ENCODE results near the gene CHEK1.
A peak's percentile ranks its signal among the peaks of the same experiment; 100 is the strongest.

Gene CHEK1

DNA sequence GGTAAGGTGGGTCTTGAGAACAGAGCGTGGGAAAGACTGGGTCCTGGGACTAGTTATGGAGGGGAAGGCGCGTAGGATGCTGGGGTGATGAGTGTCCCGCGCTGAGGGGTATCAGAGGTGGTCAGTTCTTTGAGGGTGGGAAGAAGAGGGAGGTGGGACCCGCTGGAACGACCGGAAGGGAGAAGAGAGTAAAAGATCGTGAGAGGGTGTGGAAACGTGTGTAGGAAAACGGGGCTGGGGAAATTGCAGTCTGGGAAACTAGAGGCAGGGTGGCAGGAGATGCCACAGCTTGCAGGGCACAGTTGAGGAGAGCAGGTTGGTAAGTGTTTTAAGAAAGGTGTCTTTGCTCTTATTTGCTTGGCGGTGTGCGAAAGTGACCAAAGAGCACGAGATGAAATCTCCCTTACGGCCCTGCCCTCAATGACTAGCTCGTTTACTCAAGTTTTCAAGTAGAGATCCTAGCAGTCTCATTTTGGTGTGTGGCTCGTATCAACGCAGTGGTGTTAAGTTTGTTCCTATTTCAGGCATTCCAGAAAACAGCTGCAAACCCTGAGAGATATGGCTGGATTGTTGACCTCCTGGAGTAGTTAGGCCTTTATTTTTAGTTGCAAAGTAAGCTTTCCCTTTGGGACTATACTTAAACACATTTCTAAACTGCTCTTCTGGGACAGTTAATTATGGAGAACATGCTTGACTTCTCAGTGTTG lies 31.7 kb upstream of the CHEK1 start:
- H2BK5ac ChIP-seq (ENCODE audit: low read length), result peak overlapping the region; percentile 25
- peak overlapping the region; percentile 94 for H3K56ac ChIP-seq (ENCODE audit: low read length)
- peak overlapping the region; percentile 39 for H3K4me2 ChIP-seq (ENCODE audit: low read length)
- H4K8ac ChIP-seq (ENCODE audit: low read depth, low read length), result no peak overlapping the region
- no peak overlapping the region for H2BK120ac ChIP-seq (ENCODE audit: low read depth, low read length)
- no peak overlapping the region for H3K23ac ChIP-seq (ENCODE audit: low read length)
- peaks cover 6% of the 10 kb centered on the region for H3K79me1 ChIP-seq (ENCODE audit: low read length)
- no peaks in the 10 kb centered on the region for H3K36me3 ChIP-seq (ENCODE audit: control insufficient read depth, insufficient read depth, low read length)
- H3K27ac ChIP-seq (ENCODE audit: low read depth, low read length), result peak overlapping the region; percentile 47
- no peaks in the 10 kb centered on the region for H3K27me3 ChIP-seq (ENCODE audit: insufficient read depth, low read length, poor library complexity)
- H3K4me3 ChIP-seq (ENCODE audit: low read length), result peak overlapping the region; percentile 86
- peaks cover 28% of the 10 kb centered on the region for H3K79me2 ChIP-seq (ENCODE audit: control insufficient read depth, insufficient read depth, low read length)
- peaks cover 2% of the 10 kb centered on the region for H3K4me1 ChIP-seq (ENCODE audit: control insufficient read depth, low read depth, low read length)
- no CpG with 5 or more reads among the region's 18 CpGs for WGBS (ENCODE audit: extremely low coverage, insufficient coverage, low lambda C conversion rate)
- H3K18ac ChIP-seq (ENCODE audit: low read length), result peak overlapping the region; percentile 30
- no peak overlapping the region for H3K4ac ChIP-seq (ENCODE audit: low read depth, low read length)
- no peak overlapping the region for H4K5ac ChIP-seq (ENCODE audit: low read length)
- no peak overlapping the region for H2AK5ac ChIP-seq (ENCODE audit: low read length)
- peak overlapping the region; percentile 90 for H3K9ac ChIP-seq (ENCODE audit: low read length)
- DNase-seq, result no peak
- no peak overlapping the region for H2BK15ac ChIP-seq (replicated peaks; ENCODE audit: low read depth)

DNA sequence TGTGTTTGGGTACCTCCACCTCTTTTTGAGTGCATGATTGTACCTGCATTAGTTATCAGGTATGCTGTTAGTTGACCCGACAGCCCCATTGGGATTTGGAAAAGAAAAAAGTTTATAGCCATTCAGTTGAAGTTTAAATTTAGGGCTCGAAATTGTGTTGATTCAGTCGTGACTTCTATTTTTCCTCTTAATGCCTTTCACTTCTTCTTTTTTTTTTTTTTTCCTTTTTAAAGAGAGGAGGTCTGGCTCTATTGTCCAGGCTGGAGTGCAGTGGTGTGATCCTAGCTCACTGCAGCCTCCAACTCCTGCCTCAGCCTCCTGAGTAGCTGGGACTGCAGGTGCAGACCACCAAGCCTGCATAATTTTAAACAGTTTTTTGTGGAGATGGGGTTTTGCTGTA lies 30.0 kb upstream of the CHEK1 start:
- H3K23ac ChIP-seq (ENCODE audit: low read length), result no peak overlapping the region
- H3K18ac ChIP-seq (ENCODE audit: low read length), result no peak overlapping the region
- H3K4me3 ChIP-seq (ENCODE audit: low read length), result no peak overlapping the region
- H2BK5ac ChIP-seq (ENCODE audit: low read length), result no peak overlapping the region
- no peak overlapping the region for H2BK120ac ChIP-seq (ENCODE audit: low read depth, low read length)
- peaks cover 28% of the 10 kb centered on the region for H3K79me2 ChIP-seq (ENCODE audit: control insufficient read depth, insufficient read depth, low read length)
- no peaks in the 10 kb centered on the region for H3K27me3 ChIP-seq (ENCODE audit: insufficient read depth, low read length, poor library complexity)
- no peak overlapping the region for H4K5ac ChIP-seq (ENCODE audit: low read length)
- no peak overlapping the region for H3K4me2 ChIP-seq (ENCODE audit: low read length)
- peaks cover 6% of the 10 kb centered on the region for H3K79me1 ChIP-seq (ENCODE audit: low read length)
- H4K8ac ChIP-seq (ENCODE audit: low read depth, low read length), result no peak overlapping the region
- peaks cover 2% of the 10 kb centered on the region for H3K4me1 ChIP-seq (ENCODE audit: control insufficient read depth, low read depth, low read length)
- DNase-seq, result no peak
- H3K27ac ChIP-seq (ENCODE audit: low read depth, low read length), result no peak overlapping the region
- no peak overlapping the region for H3K4ac ChIP-seq (ENCODE audit: low read depth, low read length)
- peaks cover 3% of the 10 kb centered on the region for H3K36me3 ChIP-seq (ENCODE audit: control insufficient read depth, insufficient read depth, low read length)
- H2AK5ac ChIP-seq (ENCODE audit: low read length), result no peak overlapping the region
- H3K56ac ChIP-seq (ENCODE audit: low read length), result no peak overlapping the region
- no CpG with 5 or more reads among the region's 3 CpGs for WGBS (ENCODE audit: extremely low coverage, insufficient coverage, low lambda C conversion rate)
- H2BK15ac ChIP-seq (replicated peaks; ENCODE audit: low read depth), result no peak overlapping the region
- no peak overlapping the region for H3K9ac ChIP-seq (ENCODE audit: low read length)

DNA sequence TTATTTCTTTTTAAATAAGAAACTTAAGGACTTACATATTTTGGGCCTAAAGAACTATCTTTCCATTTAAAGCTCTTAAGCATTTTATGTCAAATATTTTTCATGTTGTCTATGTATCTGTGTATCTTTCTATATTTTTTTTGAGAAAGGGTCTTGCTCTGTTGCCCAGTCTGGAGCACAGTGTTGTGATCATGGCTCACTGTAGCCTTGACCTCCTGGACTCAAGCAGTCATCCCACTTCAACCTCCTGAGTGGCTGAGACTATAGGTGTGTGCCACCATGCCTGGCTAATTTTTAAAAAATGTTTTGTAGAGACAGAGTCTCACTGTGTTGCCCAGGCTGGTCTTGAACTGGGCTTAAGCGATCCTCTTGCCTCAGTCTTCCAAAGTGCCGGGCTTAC lies 24.3 kb upstream of the CHEK1 start:
- Histone ChIP-seq H3K27me3 (ENCODE audit: insufficient read depth, low read length, poor library complexity) (no peaks in the 10 kb centered on the region), H3K23ac (ENCODE audit: low read length) (no peak overlapping the region), H4K5ac (ENCODE audit: low read length) (no peak overlapping the region), H3K9ac (ENCODE audit: low read length) (no peak overlapping the region), H3K27ac (ENCODE audit: low read depth, low read length) (no peak overlapping the region), H2AK5ac (ENCODE audit: low read length) (no peak overlapping the region), H3K4me2 (ENCODE audit: low read length) (no peak overlapping the region), H3K79me2 (ENCODE audit: control insufficient read depth, insufficient read depth, low read length) (peaks cover 4% of the 10 kb centered on the region), H4K8ac (ENCODE audit: low read depth, low read length) (no peak overlapping the region), H2BK120ac (ENCODE audit: low read depth, low read length) (no peak overlapping the region), H3K56ac (ENCODE audit: low read length) (no peak overlapping the region), H3K18ac (ENCODE audit: low read length) (no peak overlapping the region), H2BK15ac (replicated peaks; ENCODE audit: low read depth) (no peak overlapping the region), H3K79me1 (ENCODE audit: low read length) (no peaks in the 10 kb centered on the region), H3K4me1 (ENCODE audit: control insufficient read depth, low read depth, low read length) (no peaks in the 10 kb centered on the region), H2BK5ac (ENCODE audit: low read length) (no peak overlapping the region), H3K36me3 (ENCODE audit: control insufficient read depth, insufficient read depth, low read length) (peaks cover 10% of the 10 kb centered on the region), H3K4ac (ENCODE audit: low read depth, low read length) (no peak overlapping the region), H3K4me3 (ENCODE audit: low read length) (no peak overlapping the region)
- DNase-seq, result no peak
- WGBS (ENCODE audit: extremely low coverage, insufficient coverage, low lambda C conversion rate), result no CpG with 5 or more reads among the region's 2 CpGs

DNA sequence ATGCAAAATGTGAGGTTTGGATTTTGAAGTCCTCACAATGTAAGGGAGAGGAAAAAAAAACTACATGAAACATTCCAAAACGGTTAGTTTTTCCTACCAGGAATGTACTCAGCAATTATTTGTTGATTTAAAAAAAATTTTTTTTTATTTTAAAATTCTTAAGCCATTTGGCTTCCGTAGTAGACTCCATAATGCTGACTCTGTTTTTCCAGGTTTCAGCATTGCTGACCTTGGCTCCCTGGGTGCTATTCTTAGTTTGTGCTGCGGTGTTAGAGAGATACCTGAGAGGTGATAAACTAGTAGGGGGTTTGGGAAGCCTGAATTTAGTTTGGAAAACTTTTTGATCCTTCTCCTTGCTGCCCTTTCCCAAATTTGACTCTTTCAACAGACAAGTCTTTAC lies 21.8 kb upstream of the CHEK1 start:
- no peak overlapping the region for H2BK5ac ChIP-seq (ENCODE audit: low read length)
- no peak overlapping the region for H2AK5ac ChIP-seq (ENCODE audit: low read length)
- no peak overlapping the region for H3K18ac ChIP-seq (ENCODE audit: low read length)
- H3K27ac ChIP-seq (ENCODE audit: low read depth, low read length), result no peak overlapping the region
- H3K23ac ChIP-seq (ENCODE audit: low read length), result no peak overlapping the region
- H3K79me1 ChIP-seq (ENCODE audit: low read length), result no peaks in the 10 kb centered on the region
- no peak for DNase-seq
- no peak overlapping the region for H4K8ac ChIP-seq (ENCODE audit: low read depth, low read length)
- peaks cover 14% of the 10 kb centered on the region for H3K36me3 ChIP-seq (ENCODE audit: control insufficient read depth, insufficient read depth, low read length)
- no peak overlapping the region for H2BK120ac ChIP-seq (ENCODE audit: low read depth, low read length)
- no peak overlapping the region for H3K4me3 ChIP-seq (ENCODE audit: low read length)
- no peak overlapping the region for H3K4me2 ChIP-seq (ENCODE audit: low read length)
- no peaks in the 10 kb centered on the region for H3K79me2 ChIP-seq (ENCODE audit: control insufficient read depth, insufficient read depth, low read length)
- no CpG with 5 or more reads among the region's 3 CpGs for WGBS (ENCODE audit: extremely low coverage, insufficient coverage, low lambda C conversion rate)
- H2BK15ac ChIP-seq (replicated peaks; ENCODE audit: low read depth), result no peak overlapping the region
- H3K56ac ChIP-seq (ENCODE audit: low read length), result no peak overlapping the region
- H3K9ac ChIP-seq (ENCODE audit: low read length), result no peak overlapping the region
- no peak overlapping the region for H3K4ac ChIP-seq (ENCODE audit: low read depth, low read length)
- no peaks in the 10 kb centered on the region for H3K4me1 ChIP-seq (ENCODE audit: control insufficient read depth, low read depth, low read length)
- H4K5ac ChIP-seq (ENCODE audit: low read length), result no peak overlapping the region
- H3K27me3 ChIP-seq (ENCODE audit: insufficient read depth, low read length, poor library complexity), result no peaks in the 10 kb centered on the region

DNA sequence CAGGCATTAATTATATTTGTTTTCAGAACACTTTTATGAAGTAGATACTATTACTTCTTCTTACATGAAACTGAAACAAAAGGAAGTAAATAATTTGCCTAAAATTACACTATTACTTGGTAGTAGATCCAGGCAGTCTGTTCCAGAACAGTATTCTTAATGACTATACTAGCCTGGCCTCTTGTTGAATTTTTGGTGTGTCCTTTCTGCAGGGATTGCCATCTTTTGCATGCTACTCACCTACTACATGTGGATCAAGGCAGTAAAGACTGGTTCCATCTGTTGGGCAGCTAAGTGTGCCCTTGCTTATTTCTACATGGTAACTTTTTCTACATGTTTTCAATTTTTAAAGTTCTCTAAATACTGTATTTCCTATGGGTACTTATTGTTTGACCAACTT lies 19.5 kb upstream of the CHEK1 start:
- DNase-seq, result no peak
- no peak overlapping the region for H3K27ac ChIP-seq (ENCODE audit: low read depth, low read length)
- H3K4me1 ChIP-seq (ENCODE audit: control insufficient read depth, low read depth, low read length), result no peaks in the 10 kb centered on the region
- no peaks in the 10 kb centered on the region for H3K79me2 ChIP-seq (ENCODE audit: control insufficient read depth, insufficient read depth, low read length)
- no peak overlapping the region for H3K4me2 ChIP-seq (ENCODE audit: low read length)
- no peaks in the 10 kb centered on the region for H3K79me1 ChIP-seq (ENCODE audit: low read length)
- no peak overlapping the region for H3K4me3 ChIP-seq (ENCODE audit: low read length)
- H3K23ac ChIP-seq (ENCODE audit: low read length), result no peak overlapping the region
- H3K4ac ChIP-seq (ENCODE audit: low read depth, low read length), result no peak overlapping the region
- H3K56ac ChIP-seq (ENCODE audit: low read length), result no peak overlapping the region
- no peak overlapping the region for H3K9ac ChIP-seq (ENCODE audit: low read length)
- no peak overlapping the region for H4K5ac ChIP-seq (ENCODE audit: low read length)
- peaks cover 15% of the 10 kb centered on the region for H3K36me3 ChIP-seq (ENCODE audit: control insufficient read depth, insufficient read depth, low read length)
- no peak overlapping the region for H2BK5ac ChIP-seq (ENCODE audit: low read length)
- no peak overlapping the region for H2AK5ac ChIP-seq (ENCODE audit: low read length)
- H3K27me3 ChIP-seq (ENCODE audit: insufficient read depth, low read length, poor library complexity), result no peaks in the 10 kb centered on the region
- no peak overlapping the region for H2BK15ac ChIP-seq (replicated peaks; ENCODE audit: low read depth)
- no peak overlapping the region for H3K18ac ChIP-seq (ENCODE audit: low read length)
- no peak overlapping the region for H2BK120ac ChIP-seq (ENCODE audit: low read depth, low read length)
- no peak overlapping the region for H4K8ac ChIP-seq (ENCODE audit: low read depth, low read length)

DNA sequence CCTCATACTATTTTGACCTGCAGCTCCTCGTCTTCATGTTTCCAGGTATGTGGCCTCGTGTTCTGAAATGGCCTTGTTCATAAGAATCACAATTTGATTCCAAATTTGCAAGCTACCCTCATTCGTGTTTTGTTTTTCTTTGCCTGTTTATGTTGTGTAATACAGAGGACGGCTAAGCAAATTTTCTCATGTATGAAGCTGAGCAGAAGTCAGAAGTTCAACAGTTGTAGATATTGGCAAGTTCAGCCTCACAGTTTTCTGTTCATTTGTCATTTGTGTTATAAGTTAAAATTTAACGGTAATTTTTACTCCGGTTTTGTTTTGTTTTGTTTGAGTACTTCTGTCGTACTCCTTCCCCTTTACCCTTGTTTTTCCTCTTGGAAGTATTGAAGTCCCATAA lies 15.4 kb upstream of the CHEK1 start:
- Histone ChIP-seq H4K8ac (ENCODE audit: low read depth, low read length) (no peak overlapping the region), H3K79me1 (ENCODE audit: low read length) (peaks cover 1% of the 10 kb centered on the region), H3K36me3 (ENCODE audit: control insufficient read depth, insufficient read depth, low read length) (peaks cover 17% of the 10 kb centered on the region), H3K79me2 (ENCODE audit: control insufficient read depth, insufficient read depth, low read length) (no peaks in the 10 kb centered on the region), H2BK120ac (ENCODE audit: low read depth, low read length) (no peak overlapping the region), H3K4me1 (ENCODE audit: control insufficient read depth, low read depth, low read length) (no peaks in the 10 kb centered on the region), H3K18ac (ENCODE audit: low read length) (no peak overlapping the region), H2BK5ac (ENCODE audit: low read length) (no peak overlapping the region), H3K56ac (ENCODE audit: low read length) (no peak overlapping the region), H3K4ac (ENCODE audit: low read depth, low read length) (no peak overlapping the region), H3K23ac (ENCODE audit: low read length) (no peak overlapping the region), H3K27ac (ENCODE audit: low read depth, low read length) (no peak overlapping the region), H3K9ac (ENCODE audit: low read length) (no peak overlapping the region), H3K27me3 (ENCODE audit: insufficient read depth, low read length, poor library complexity) (no peaks in the 10 kb centered on the region), H2BK15ac (replicated peaks; ENCODE audit: low read depth) (no peak overlapping the region), H3K4me3 (ENCODE audit: low read length) (no peak overlapping the region), H2AK5ac (ENCODE audit: low read length) (no peak overlapping the region), H4K5ac (ENCODE audit: low read length) (no peak overlapping the region), H3K4me2 (ENCODE audit: low read length) (no peak overlapping the region)
- DNase-seq, result no peak
- WGBS (ENCODE audit: extremely low coverage, insufficient coverage, low lambda C conversion rate), result no CpG with 5 or more reads among the region's 7 CpGs

All from mesendoderm (in vitro differentiated cells).